Activated gamma-delta T cell treated with Interleukin-2 at 50 U/mL for 16 hours (primary cell): ENCODE data around the gene ENDOU.

Experiments
- DNase-seq: peaks from one replicate; pipeline ENCODE4 v3.0.0-alpha.2; 2020

ENDOU gene

GRCh38 chr12:47757364-47757839, 32.1 kb upstream of the ENDOU start:
- DNase-seq = no peak

- DNase-seq = no peak
Measured at GRCh38 chr12:47755655-47756562, 30.6 kb upstream of the ENDOU start.

- no peak for DNase-seq
Measured at GRCh38 chr12:47754881-47755280, 29.6 kb upstream of the ENDOU start.

GRCh38 chr12:47754126-47754525, 28.8 kb upstream of the ENDOU start:
- no peak for DNase-seq

- no peak for DNase-seq
Measured at GRCh38 chr12:47753021-47754001, 28.0 kb upstream of the ENDOU start.

- no peak for DNase-seq
Measured at GRCh38 chr12:47752552-47752951, 27.3 kb upstream of the ENDOU start.

GRCh38 chr12:47752121-47752520, 26.8 kb upstream of the ENDOU start:
- DNase-seq = no peak

- DNase-seq = no peak
Measured at GRCh38 chr12:47751561-47751960, 26.3 kb upstream of the ENDOU start.

GRCh38 chr12:47750916-47751470, 25.7 kb upstream of the ENDOU start:
- no peak for DNase-seq

GRCh38 chr12:47750229-47750798, 25.0 kb upstream of the ENDOU start:
- no peak for DNase-seq

- no peak for DNase-seq
Measured at GRCh38 chr12:47748899-47749298, 23.6 kb upstream of the ENDOU start.

- DNase-seq = no peak
Measured at GRCh38 chr12:47748507-47748828, 23.2 kb upstream of the ENDOU start.

GRCh38 chr12:47747596-47748506, 22.6 kb upstream of the ENDOU start:
- no peak for DNase-seq

- no peak for DNase-seq
Measured at GRCh38 chr12:47747126-47747525, 21.8 kb upstream of the ENDOU start.

- no peak for DNase-seq
Measured at GRCh38 chr12:47746523-47746922, 21.2 kb upstream of the ENDOU start.

- no peak for DNase-seq
Measured at GRCh38 chr12:47746073-47746472, 20.8 kb upstream of the ENDOU start.

- DNase-seq = no peak
Measured at GRCh38 chr12:47745485-47746041, 20.3 kb upstream of the ENDOU start.

- no peak for DNase-seq
Measured at GRCh38 chr12:47744778-47745436, 19.6 kb upstream of the ENDOU start.

GRCh38 chr12:47744005-47744651, 18.8 kb upstream of the ENDOU start:
- DNase-seq = peak; percentile 59

- no peak for DNase-seq
Measured at GRCh38 chr12:47743311-47743860, 18.1 kb upstream of the ENDOU start.
